ENCODE measurements around the gene KLHDC8A.

- TF ChIP-seq CTCF (IDR thresholded peaks at IDR 0.05) (peak in 1 of 5 experiments; percentile 12), EP300 (IDR thresholded peaks at IDR 0.05) (no peak), POLR2A (IDR thresholded peaks at IDR 0.05) (no peak)
Observed at GRCh38 chr1:205343431-205344065, 13.2 kb downstream of the KLHDC8A start.

Measured in tibial nerve (tissue), 4 donors.